HG02943 (cell line): ENCODE measurements around the gene SPDEF.

Experiments used
- ATAC-seq: cut with Tn5 transposase; IDR thresholded peaks from one replicate; pipeline ENCODE4 v1.9.1; 2021; ENCODE audit warnings: mild to moderate bottlenecking, low read depth, moderate library complexity; ENCODE audit not compliant: unreplicated experiment

Gene SPDEF

GRCh38 chr6:34517966-34518365 lies 38.2 kb downstream of the SPDEF start:
- ATAC-seq, result no peak

- no peak for ATAC-seq
These were observed 38.7 kb downstream of the SPDEF start for GRCh38 chr6:34517461-34517881.

GRCh38 chr6:34516391-34517324 lies 39.5 kb downstream of the SPDEF start:
- no peak for ATAC-seq

GRCh38 chr6:34515473-34516387 lies 40.4 kb downstream of the SPDEF start:
- ATAC-seq, result no peak

- ATAC-seq, result no peak
These were observed 41.3 kb downstream of the SPDEF start for GRCh38 chr6:34514593-34515472.

GRCh38 chr6:34514112-34514511 lies 42.0 kb downstream of the SPDEF start:
- ATAC-seq, result no peak

- no peak for ATAC-seq
These were observed 42.5 kb downstream of the SPDEF start for GRCh38 chr6:34513646-34514045.

GRCh38 chr6:34512738-34513115 lies 43.4 kb downstream of the SPDEF start:
- no peak for ATAC-seq

GRCh38 chr6:34511915-34512737 lies 44.0 kb downstream of the SPDEF start:
- ATAC-seq, result no peak

GRCh38 chr6:34511214-34511914 lies 44.8 kb downstream of the SPDEF start:
- no peak for ATAC-seq

GRCh38 chr6:34510299-34510698 lies 45.8 kb downstream of the SPDEF start:
- no peak for ATAC-seq

- ATAC-seq, result no peak
These were observed 46.3 kb downstream of the SPDEF start for GRCh38 chr6:34509782-34510181.

- no peak for ATAC-seq
These were observed 47.7 kb downstream of the SPDEF start for GRCh38 chr6:34508425-34508824.

- no peak for ATAC-seq
These were observed 49.4 kb downstream of the SPDEF start for GRCh38 chr6:34506718-34507117.

GRCh38 chr6:34497411-34497810 lies 58.7 kb downstream of the SPDEF start:
- ATAC-seq, result no peak

GRCh38 chr6:34496103-34496685 lies 59.9 kb downstream of the SPDEF start:
- no peak for ATAC-seq

- ATAC-seq, result no peak
These were observed 61.2 kb downstream of the SPDEF start for GRCh38 chr6:34494973-34495372.

GRCh38 chr6:34493344-34493743 lies 62.8 kb downstream of the SPDEF start:
- no peak for ATAC-seq

- no peak for ATAC-seq
These were observed 65.1 kb downstream of the SPDEF start for GRCh38 chr6:34491091-34491430.
